Testis (tissue), 5 donors: ENCODE results near the gene TSPY10. TPM values are rescaled to one million over a fixed set of nuclear protein-coding genes. Genes with fewer than 3 reads are reported as not detected.
"Not testable (repeated sequence)": the region's sequence is repeated elsewhere in the genome, so short reads cannot be mapped to it uniquely, and the experiment has no call there.

ENCODE experiments used
- DNase-seq: peaks from one replicate; pipeline ENCODE4 v3.0.0-alpha.2; 2019
- H3K27ac ChIP-seq, 2 donors: fragments of 200-600 bp; sonication (generic); one replicate each; pipeline ENCODE4 v1.5.1; 2019
- H3K27me3 ChIP-seq: fragments of 200-600 bp; sonication (generic); one replicate; pipeline ENCODE4 v1.5.1; 2019
- H3K36me3 ChIP-seq: fragments of 200-600 bp; sonication (generic); one replicate; pipeline ENCODE4 v1.5.1; 2017; ENCODE audit warnings: low read depth; ENCODE audit errors: missing control alignments
- H3K4me1 ChIP-seq: fragments of 200-600 bp; sonication (generic); one replicate; pipeline ENCODE4 v1.5.1; 2019
- H3K4me3 ChIP-seq, 2 donors: fragments of 200-600 bp; sonication (generic); one replicate each; pipeline ENCODE4 v1.5.1; 2017 to 2019
- H3K9me3 ChIP-seq: fragments of 200-600 bp; sonication (generic); one replicate; pipeline ENCODE4 v1.5.1; 2017
- WGBS, 2 donors: methylation state at CpG; one replicate each; pipeline ENCODE4 v1.1.5; 2018; 5-methylcytosine and 5-hydroxymethylcytosine counted together
- intact Hi-C: fragments of 100-400 bp; cut with DNase I; formaldehyde crosslinking; loops from one replicate; pipeline ENCODE4 v1.15.1; 2023; ENCODE audit warnings: low total_unique reads
- long read RNA-seq, 2 donors: transcript quantifications; one replicate each; lab custom pipeline, GENCODE V29; 2026
- polyA plus RNA-seq: library from polyadenylated mRNA; stranded (reverse); fragments of 350-450 nt; fragmentation: Illumina TruSeq; extraction: RNeasy Lipid Tissue Mini Kit (QIAGEN cat#74804); gene quantifications from one replicate; pipeline ENCODE4 v1.2.3, GENCODE V29; 2014; ENCODE audit warnings: low read depth, low replicate concordance; ENCODE audit not compliant: insufficient read depth
- total RNA-seq, 2 donors: library from RNA; depleted of rRNA; stranded (reverse); fragments of >200 nt; gene quantifications; one replicate each; pipeline ENCODE4 v1.2.3, GENCODE V29; 2016

The TSPY10 gene
- total RNA-seq (1 to 10 TPM; 4.6 to 8.4 TPM), polyA plus RNA-seq (15.4 TPM)
- long read RNA-seq, donor 1, partial matches to known transcripts = 0 of 1 reads
- long read RNA-seq, donor 1, other reads (novel, unspliced or antisense) = 0 of 1 reads
- long read RNA-seq, donor 2, partial matches to known transcripts = 0 of 3 reads
- long read RNA-seq, donor 2, other reads (novel, unspliced or antisense) = 0 of 3 reads

GRCh38 chrY:9527580-9527979 lies at the start of gene TSPY10:
TSS of gene TSPY10 (plus strand) at chrY:9527880. CDS start at chrY:9527926, 46 bp downstream.
- H3K36me3 ChIP-seq, intact Hi-C loops, H3K4me1 ChIP-seq, H3K9me3 ChIP-seq, H3K27me3 ChIP-seq, DNase-seq, H3K4me3 ChIP-seq, H3K27ac ChIP-seq: not testable (repeated sequence)
- no CpG with 5 or more reads among the region's 26 CpGs for WGBS, 2 donors

- H3K27ac ChIP-seq, H3K4me3 ChIP-seq, intact Hi-C loops, H3K36me3 ChIP-seq, H3K4me1 ChIP-seq, DNase-seq, H3K9me3 ChIP-seq, H3K27me3 ChIP-seq: not testable (repeated sequence)
- WGBS, 2 donors = no CpG with 5 or more reads among the region's 26 CpGs
Observed at GRCh38 chrY:9486967-9487366, 40.7 kb upstream of the TSPY10 start, which contains the start of gene TSPY9. TSS of gene TSPY9 (plus strand) at chrY:9487267. CDS start at chrY:9487313, 46 bp downstream.

- DNase-seq, intact Hi-C loops: not testable (repeated sequence)
- 53% methylated on average over 3 of the region's 6 CpGs; no CpG with 5 or more reads in 1 of the 2 donors for WGBS, 2 donors
Observed at GRCh38 chrY:9504396-9504795, 23.3 kb upstream of the TSPY10 start.

GRCh38 chrY:9516287-9516686 lies 11.4 kb upstream of the TSPY10 start:
- H3K4me3 ChIP-seq, H3K36me3 ChIP-seq, H3K9me3 ChIP-seq, intact Hi-C loops, H3K27ac ChIP-seq, H3K4me1 ChIP-seq, H3K27me3 ChIP-seq, DNase-seq: not testable (repeated sequence)
- WGBS, 2 donors = 92% methylated on average over 4 of the region's 12 CpGs; no CpG with 5 or more reads in 1 of the 2 donors

More at GRCh38 chrY:9504396-9504795, 23.3 kb upstream of the TSPY10 start:
- not testable (repeated sequence) for H3K4me3 ChIP-seq, H3K27me3 ChIP-seq, H3K4me1 ChIP-seq, H3K27ac ChIP-seq, H3K9me3 ChIP-seq, H3K36me3 ChIP-seq

Other genes with a start within 250 kb of the TSPY10 start
- gene TSPY4, start 190.4 kb upstream of the TSPY10 start, total RNA-seq = 1 to 10 TPM; 1.5 to 8.3 TPM
- 38.4 TPM for gene TSPY4, start 190.4 kb upstream of the TSPY10 start, polyA plus RNA-seq
- 1 to 10 TPM; 1.8 to 2.5 TPM for gene TSPY8, start 170.1 kb upstream of the TSPY10 start, total RNA-seq
- gene TSPY8, start 170.1 kb upstream of the TSPY10 start, polyA plus RNA-seq = 3.5 TPM
- 1 to 10 TPM; 5.7 to 6.9 TPM for gene TSPY3, start 129.5 kb upstream of the TSPY10 start, total RNA-seq
- 6.0 TPM for gene TSPY3, start 129.5 kb upstream of the TSPY10 start, polyA plus RNA-seq
- 1 to 10 TPM; 3.3 to 4.6 TPM for gene TSPY1, start 60.9 kb upstream of the TSPY10 start, total RNA-seq
- 5.1 TPM for gene TSPY1, start 60.9 kb upstream of the TSPY10 start, polyA plus RNA-seq
- gene TSPY9, start 40.6 kb upstream of the TSPY10 start, total RNA-seq = 10 to 100 TPM in 1 of 2 donors, 1 to 10 TPM in 1; 9.0 to 11.6 TPM
- 17.2 TPM for gene TSPY9, start 40.6 kb upstream of the TSPY10 start, polyA plus RNA-seq